Activated CD4-positive, alpha-beta T cell treated with anti-CD3 and anti-CD28 coated beads for 4 hours (primary cell): ENCODE data around the gene IKBKG.
"Not testable (repeated sequence)": the region's sequence is repeated elsewhere in the genome, so short reads cannot be mapped to it uniquely, and the experiment has no call there.

ENCODE experiments used
- DNase-seq, 2 donors: peaks; one replicate each; pipeline ENCODE4 v3.0.0-alpha.2; 2020

IKBKG gene

GRCh38 chrX:154526901-154527675 lies 20.3 kb upstream of the IKBKG start:
- DNase-seq = peak; percentile 53 to 58

- no peak for DNase-seq
These were observed 18.2 kb upstream of the IKBKG start for GRCh38 chrX:154529206-154529612.

GRCh38 chrX:154530286-154530685 lies 17.1 kb upstream of the IKBKG start:
- DNase-seq = no peak

GRCh38 chrX:154531626-154532025 lies 15.8 kb upstream of the IKBKG start:
- DNase-seq = no peak

- DNase-seq = no peak
These were observed 14.7 kb upstream of the IKBKG start for GRCh38 chrX:154532690-154533089.

GRCh38 chrX:154534526-154535322 lies 12.7 kb upstream of the IKBKG start:
- peak; percentile 85 to 91 for DNase-seq

GRCh38 chrX:154535892-154536291 lies 11.5 kb upstream of the IKBKG start:
- DNase-seq = no peak

- DNase-seq = no peak
These were observed 8.3 kb upstream of the IKBKG start for GRCh38 chrX:154539077-154539476.

- DNase-seq = not testable (repeated sequence)
These were observed 7.1 kb upstream of the IKBKG start for GRCh38 chrX:154540365-154540764.

GRCh38 chrX:154540897-154541535 lies 6.4 kb upstream of the IKBKG start:
- DNase-seq = no peak

- DNase-seq = no peak
These were observed 5.9 kb upstream of the IKBKG start for GRCh38 chrX:154541589-154541895.

GRCh38 chrX:154541896-154542722 lies 5.3 kb upstream of the IKBKG start:
- peak; percentile 44 to 54 for DNase-seq

- DNase-seq = no peak
These were observed 4.5 kb upstream of the IKBKG start for GRCh38 chrX:154542723-154543424.

- no peak for DNase-seq
These were observed 1.6 kb upstream of the IKBKG start for GRCh38 chrX:154545673-154546274.

GRCh38 chrX:154546354-154547244 lies 821 bp upstream of the IKBKG start, which contains the start of gene G6PD:
TSS of gene G6PD (minus strand) at chrX:154546846. CDS start at chrX:154546155, 691 bp downstream.
- DNase-seq = peak; percentile 76 to 78

GRCh38 chrX:154548028-154548316 lies 552 bp downstream of the IKBKG start:
- no peak for DNase-seq

- no peak for DNase-seq
These were observed 2.3 kb downstream of the IKBKG start for GRCh38 chrX:154549766-154550165.

- DNase-seq = not testable (repeated sequence)
These were observed 4.8 kb downstream of the IKBKG start for GRCh38 chrX:154552112-154552806.

- DNase-seq = not testable (repeated sequence)
These were observed 10.8 kb downstream of the IKBKG start for GRCh38 chrX:154558060-154558690.

- DNase-seq = not testable (repeated sequence)
These were observed 11.5 kb downstream of the IKBKG start for GRCh38 chrX:154558896-154559295.
